ENCODE data around the gene WWOX. TPM values are rescaled to one million over a fixed set of nuclear protein-coding genes. Genes with fewer than 3 reads are reported as not detected.

The WWOX gene
- total RNA-seq, 4 donors from 2014 or later = 21.4 to 55.6 (median 33.2) TPM

DNA sequence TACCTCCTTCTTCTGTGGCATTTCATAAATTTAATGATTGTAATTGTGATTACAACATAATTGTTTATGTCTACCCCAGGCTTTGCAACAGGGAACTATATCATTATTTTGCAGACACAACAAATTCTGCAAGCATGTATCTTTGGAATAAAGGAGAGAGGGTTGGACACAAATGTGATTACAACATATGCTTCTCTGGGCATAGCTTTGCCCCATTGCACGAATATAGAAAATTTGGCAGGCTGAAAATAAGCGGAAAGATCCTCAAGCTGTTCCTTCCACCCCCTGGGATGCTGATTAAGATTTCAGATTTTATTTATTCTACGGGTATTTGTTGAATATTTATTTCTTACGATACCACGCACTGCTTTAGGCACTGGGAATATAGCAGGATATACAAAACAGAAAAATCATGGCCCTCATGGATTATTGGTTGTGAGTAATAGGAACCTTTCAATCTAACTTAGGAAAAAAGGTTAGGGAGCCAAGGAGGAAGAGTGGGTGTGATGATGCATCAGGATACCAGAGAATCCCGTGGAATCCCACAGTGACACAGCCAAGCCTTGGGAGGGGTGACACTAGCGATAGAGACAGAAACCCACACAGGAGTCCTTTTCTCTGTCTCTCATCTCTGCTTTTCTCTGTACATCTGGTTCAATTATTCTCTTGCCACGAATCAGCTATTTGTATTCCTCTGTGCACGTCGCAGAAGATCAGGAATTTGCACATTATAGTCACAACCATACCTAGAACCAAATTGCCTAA, 980.4 kb downstream of the WWOX start:
- no peak for ATAC-seq (ENCODE audit: low FRiP score)
- TF ChIP-seq, protein P1, sequence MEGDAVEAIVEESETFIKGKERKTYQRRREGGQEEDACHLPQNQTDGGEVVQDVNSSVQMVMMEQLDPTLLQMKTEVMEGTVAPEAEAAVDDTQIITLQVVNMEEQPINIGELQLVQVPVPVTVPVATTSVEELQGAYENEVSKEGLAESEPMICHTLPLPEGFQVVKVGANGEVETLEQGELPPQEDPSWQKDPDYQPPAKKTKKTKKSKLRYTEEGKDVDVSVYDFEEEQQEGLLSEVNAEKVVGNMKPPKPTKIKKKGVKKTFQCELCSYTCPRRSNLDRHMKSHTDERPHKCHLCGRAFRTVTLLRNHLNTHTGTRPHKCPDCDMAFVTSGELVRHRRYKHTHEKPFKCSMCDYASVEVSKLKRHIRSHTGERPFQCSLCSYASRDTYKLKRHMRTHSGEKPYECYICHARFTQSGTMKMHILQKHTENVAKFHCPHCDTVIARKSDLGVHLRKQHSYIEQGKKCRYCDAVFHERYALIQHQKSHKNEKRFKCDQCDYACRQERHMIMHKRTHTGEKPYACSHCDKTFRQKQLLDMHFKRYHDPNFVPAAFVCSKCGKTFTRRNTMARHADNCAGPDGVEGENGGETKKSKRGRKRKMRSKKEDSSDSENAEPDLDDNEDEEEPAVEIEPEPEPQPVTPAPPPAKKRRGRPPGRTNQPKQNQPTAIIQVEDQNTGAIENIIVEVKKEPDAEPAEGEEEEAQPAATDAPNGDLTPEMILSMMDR (IDR thresholded peaks at IDR 0.05) = no peak
- no peak for DNase-seq (ENCODE audit: low spot score)

DNA sequence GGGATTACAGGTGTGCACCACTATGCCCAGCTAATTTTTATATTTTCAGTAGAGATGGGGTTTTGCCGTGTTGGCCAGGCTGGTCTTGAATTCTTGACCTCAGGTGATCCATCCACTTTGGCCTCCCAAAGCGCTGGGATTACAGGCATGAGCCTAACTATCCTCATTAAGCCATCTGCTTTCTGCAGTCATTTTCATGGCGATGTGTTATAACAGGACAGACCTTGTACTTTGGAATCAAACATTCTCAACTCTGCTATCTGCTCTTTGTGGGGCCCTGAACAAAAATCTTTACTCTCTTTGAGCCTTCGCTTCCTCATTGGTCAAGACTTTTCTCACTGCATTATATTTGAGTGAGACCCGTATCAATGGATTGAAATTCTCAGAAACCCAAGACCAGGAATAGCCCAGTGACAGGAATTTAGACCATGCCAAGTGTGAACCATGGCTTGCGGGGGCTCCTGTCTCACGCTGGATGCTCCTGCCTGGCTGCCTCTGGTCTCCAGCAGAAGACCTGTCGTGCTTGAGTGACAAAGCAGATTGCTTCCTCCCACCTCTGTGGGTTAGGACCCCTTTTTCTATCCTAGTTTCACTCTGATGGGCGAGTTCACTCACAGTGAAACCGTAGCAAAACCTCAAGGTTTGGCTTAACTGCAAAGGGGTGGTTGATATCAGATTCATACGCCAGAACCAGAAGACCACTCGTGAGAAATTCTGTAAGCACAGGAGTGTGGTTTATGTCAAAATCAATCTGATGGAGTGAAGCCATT, 982.0 kb downstream of the WWOX start:
- DNase-seq (ENCODE audit: low spot score) (no peak), ATAC-seq (ENCODE audit: low FRiP score) (no peak)
- TF ChIP-seq, protein P1 (IDR thresholded peaks at IDR 0.05) = no peak

DNA sequence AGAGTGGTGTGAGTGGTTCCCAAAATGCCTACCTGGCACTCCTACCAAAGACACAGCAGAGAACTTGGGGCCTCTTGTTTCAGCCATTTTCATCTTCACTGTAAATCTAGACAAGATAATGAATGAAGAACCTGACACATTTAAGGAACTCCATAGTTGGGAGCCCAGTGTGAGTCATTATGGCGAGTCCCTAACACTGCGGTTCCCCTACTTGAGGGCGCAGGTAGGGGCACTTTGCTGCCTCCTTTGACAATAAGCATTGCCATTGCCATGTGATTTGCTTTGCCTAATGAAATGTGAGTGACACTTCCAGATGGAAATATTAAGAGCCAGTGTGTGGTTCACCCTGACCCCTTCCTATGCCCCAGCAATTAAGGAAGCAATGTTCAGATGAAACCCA, 983.5 kb downstream of the WWOX start:
- TF ChIP-seq, protein P1 (IDR thresholded peaks at IDR 0.05) = no peak
- no peak for ATAC-seq (ENCODE audit: low FRiP score)

DNA sequence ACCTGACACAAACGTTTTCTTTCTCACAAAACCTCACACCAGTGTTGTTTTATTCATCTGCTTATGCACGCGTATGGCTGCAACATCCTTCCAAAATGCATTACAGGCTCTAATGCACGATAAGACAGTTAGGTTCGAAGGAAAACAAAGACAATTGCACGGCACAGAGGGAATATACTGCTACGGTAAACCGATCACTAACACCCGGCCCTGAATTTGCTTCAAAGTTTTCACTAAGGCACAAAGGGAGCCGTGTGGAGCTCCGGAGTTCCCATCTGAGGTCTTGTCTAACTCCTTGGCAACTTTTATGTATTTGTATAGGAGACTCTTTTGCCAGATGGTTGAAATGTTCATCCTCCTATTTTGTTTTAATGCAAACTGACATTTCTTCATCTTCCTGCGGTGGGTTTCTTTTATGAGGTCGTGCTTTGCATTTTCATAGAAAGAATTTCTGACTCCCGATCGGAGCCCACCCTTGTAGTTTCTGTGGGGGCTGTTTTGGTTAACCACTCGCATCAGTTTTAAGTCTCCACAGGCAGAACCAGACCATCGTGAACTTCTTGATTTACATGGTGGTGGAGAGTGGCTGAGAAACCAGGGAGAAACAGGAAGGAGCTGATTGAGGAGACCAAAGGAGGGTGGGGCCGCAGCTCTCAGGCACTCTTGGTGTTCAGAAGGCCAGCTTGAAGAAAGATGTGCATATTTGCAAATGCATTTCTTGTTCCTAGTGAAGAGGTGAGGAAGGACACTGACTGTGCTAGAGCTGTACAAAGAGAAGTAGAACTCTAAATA, 984.2 kb downstream of the WWOX start:
- no peak for ATAC-seq (ENCODE audit: low FRiP score)
- no peak for DNase-seq (ENCODE audit: low spot score)
- TF ChIP-seq, protein P1 (IDR thresholded peaks at IDR 0.05) = no peak

More for the DNA sequence above, 983.5 kb downstream of the WWOX start:
- DNase-seq (ENCODE audit: low spot score) = no peak

DNA sequence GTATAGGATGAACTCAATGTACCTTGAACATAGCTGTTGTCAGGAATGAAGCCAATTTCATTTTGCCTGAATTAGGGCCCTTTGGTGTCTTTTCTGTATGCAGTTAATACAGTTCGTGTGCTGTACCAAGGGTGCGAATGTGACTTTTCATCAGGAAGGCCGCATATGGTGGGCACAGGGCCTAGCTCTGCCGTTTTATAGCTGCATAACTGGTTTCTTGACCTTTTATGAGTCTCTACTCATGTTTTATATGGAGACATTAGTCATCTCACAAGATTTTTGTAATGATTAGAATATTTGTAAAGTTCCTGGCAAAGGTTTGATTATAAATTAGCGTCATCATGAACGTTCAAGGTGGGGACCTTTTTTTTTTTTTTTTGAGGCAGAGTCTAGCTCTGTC, 989.5 kb downstream of the WWOX start:
- no peak for ATAC-seq (ENCODE audit: low FRiP score)
- TF ChIP-seq, protein P1 (IDR thresholded peaks at IDR 0.05) = no peak
- no peak for DNase-seq (ENCODE audit: low spot score)

DNA sequence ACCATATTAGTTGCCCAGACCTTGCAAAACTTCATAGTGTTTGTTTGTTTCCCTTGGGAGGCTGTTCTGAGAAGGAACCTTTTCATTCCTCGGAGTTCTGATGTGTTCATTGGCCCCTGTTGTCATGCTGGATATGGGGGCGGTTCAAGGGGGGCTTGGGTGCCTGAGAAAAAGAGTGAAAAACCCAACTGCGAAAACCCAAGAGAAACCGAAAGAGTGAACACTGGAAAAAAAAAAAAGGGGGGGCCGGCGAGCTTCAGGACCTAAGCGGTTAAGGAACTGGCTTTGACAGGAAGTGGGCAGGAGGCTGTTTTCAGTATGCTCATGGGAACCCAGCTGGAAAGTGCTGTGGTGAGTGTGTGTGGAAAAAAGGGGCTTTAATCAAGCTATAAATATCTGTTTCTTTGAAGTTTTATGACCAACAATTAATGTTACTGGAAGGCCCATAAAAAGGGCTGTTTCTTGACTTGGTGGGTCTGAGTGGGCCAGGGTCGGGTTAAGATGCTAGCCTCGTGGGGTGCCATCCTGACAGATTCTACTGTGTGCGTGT, 990.4 kb downstream of the WWOX start:
- ATAC-seq (ENCODE audit: low FRiP score) (no peak), DNase-seq (ENCODE audit: low spot score) (no peak)
- TF ChIP-seq, protein P1 (IDR thresholded peaks at IDR 0.05) = no peak
